Pancreas (tissue), 10 donors: ENCODE measurements around the gene MRPS34. TPM values are rescaled to one million over a fixed set of nuclear protein-coding genes. Genes with fewer than 3 reads are reported as not detected.

Experiments used
- ATAC-seq, 4 donors: fragments of 200-7000 bp; cut with Tn5 transposase; one replicate each; pipeline versions ENCODE4 v1.8.0 to v1.9.1; 2020; ENCODE audit warnings: mild to moderate bottlenecking in 4 of 4, moderate library complexity in 4 of 4
- DNase-seq, 6 donors: peaks; one replicate each; pipeline ENCODE4 v3.0.0-alpha.2; 2020
- FAIRE-seq: peaks from 2 replicates; lab custom pipeline; 2012; peaks lifted over from hg19 to GRCh38; lab: Jason Lieb, UNC
- H3K27ac ChIP-seq, 4 donors: fragments of 200-600 bp; sonication (generic); 1 replicate in 3 of 4; 2 replicates in 1 of 4; pipeline versions ENCODE4 v1.5.0 to v1.8.0; 2020
- H3K27me3 ChIP-seq, 4 donors: fragments of 200-600 bp; one replicate each; pipeline ENCODE4 v1.8.0; 2021
- H3K36me3 ChIP-seq, 3 donors: fragments of 200-600 bp; sonication (generic) in 1 of 3; one replicate each; pipeline versions ENCODE4 v1.5.0 to v1.8.0; 2020 to 2021
- H3K4me1 ChIP-seq, 3 donors: fragments of 200-600 bp; one replicate each; pipeline ENCODE4 v1.8.0; 2021
- H3K4me3 ChIP-seq, 4 donors: fragments of 200-600 bp; sonication (generic) in 2 of 4; one replicate each; pipeline versions ENCODE4 v1.5.0 to v1.8.0; 2020 to 2021
- H3K9me3 ChIP-seq, 4 donors: fragments of 200-600 bp; one replicate each; pipeline ENCODE4 v1.8.0; 2021
- WGBS, 2 donors: extraction: QIAGEN DNeasy Blood & Tissue Kit; methylation state at CpG; one replicate each; pipeline ENCODE4 v1.1.7; 2013; 5-methylcytosine and 5-hydroxymethylcytosine counted together
- intact Hi-C, 3 donors: fragments of 100-400 bp; cut with DNase I; formaldehyde crosslinking; loops; one replicate each; pipeline versions ENCODE4 v1.11.1 to v1.14.2; 2022
- polyA plus RNA-seq, 2 donors: library from polyadenylated mRNA; stranded (reverse); fragments of 200-250 nt; gene quantifications; one replicate each; pipeline ENCODE4 v1.2.3, GENCODE V29; 2013
- total RNA-seq, 6 donors: library from RNA; stranded (reverse); fragmentation: NEBNext Ultra II Directional in 4 of 6; extraction: Animal tissue kit (Norgen Biotek cat#: 25700) in 4 of 6; gene quantifications; one replicate each; pipeline versions ENCODE4 v1.2.1 to v1.2.4, GENCODE V29; 2021 to 2023
- TF ChIP-seq, protein P1 (sequence below), 4 donors: fragments of 200-600 bp; sonication (generic) in 3 of 4; IDR thresholded peaks; one replicate each; pipeline versions ENCODE4 v1.5.0 to v1.8.0; 2021; ENCODE audit warnings: antibody characterized with exemption in 4 of 4
- donor health status: healthy with polysubstance abuse.
- donor health status: DM: no; HTN: no; CAD: no; lungs with moderate emphysema.
- donor health status: DM: no; HTN: no; CAD: no.
- donor health status: control.
- donor health status: control.
- donor health status: Bipolar disorder and iron deficiency.
- donor health status: DM: yes; HTN: yes; CAD: no.
- donor health status: DM: no; HTN: no; CAD: no.
- donor health status: DM: no; HTN: no; CAD: no.
- donor health status: DM: yes; HTN: yes; CAD: no.

Gene MRPS34
- total and polyA plus RNA-seq, 8 donors: 42.4 to 84.1 (median 58.3) TPM

DNA sequence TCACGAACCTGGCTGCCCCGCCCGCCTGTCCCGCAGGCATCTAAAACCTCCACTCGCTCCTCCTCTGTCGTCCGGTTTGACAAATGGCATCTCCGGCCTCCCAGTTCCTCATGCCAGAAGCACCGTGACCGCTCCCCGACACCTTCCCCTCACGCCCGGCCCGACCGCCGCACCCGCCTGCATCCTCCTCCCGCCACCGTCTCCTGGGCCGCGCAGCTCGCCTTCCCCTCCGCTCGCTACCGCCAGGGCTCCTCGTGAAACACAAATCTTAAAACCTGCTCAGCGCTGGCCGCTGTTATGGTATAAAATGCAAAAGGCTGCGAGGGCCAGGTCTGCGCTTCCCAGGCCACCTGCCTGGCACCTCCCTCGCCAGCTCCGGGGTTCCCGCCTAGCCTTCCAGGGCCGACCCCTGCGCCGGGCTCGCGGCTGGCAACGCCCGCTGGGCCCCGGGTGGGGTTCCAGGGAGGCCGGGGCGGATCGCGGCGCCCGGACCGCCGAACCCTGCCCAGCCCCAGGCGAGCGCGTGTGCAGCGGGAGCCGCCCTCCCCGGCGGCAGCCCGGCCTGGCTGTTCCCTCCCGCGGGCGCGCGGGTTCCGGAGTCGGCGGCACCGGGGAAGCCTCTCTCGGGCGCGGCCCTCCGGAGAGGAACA lies 8.9 kb upstream of the MRPS34 start:
- H3K4me1 ChIP-seq: peaks cover 11 to 17% (median 16%) of the 10 kb centered on the region in 3 donors
- TF ChIP-seq, protein P1, sequence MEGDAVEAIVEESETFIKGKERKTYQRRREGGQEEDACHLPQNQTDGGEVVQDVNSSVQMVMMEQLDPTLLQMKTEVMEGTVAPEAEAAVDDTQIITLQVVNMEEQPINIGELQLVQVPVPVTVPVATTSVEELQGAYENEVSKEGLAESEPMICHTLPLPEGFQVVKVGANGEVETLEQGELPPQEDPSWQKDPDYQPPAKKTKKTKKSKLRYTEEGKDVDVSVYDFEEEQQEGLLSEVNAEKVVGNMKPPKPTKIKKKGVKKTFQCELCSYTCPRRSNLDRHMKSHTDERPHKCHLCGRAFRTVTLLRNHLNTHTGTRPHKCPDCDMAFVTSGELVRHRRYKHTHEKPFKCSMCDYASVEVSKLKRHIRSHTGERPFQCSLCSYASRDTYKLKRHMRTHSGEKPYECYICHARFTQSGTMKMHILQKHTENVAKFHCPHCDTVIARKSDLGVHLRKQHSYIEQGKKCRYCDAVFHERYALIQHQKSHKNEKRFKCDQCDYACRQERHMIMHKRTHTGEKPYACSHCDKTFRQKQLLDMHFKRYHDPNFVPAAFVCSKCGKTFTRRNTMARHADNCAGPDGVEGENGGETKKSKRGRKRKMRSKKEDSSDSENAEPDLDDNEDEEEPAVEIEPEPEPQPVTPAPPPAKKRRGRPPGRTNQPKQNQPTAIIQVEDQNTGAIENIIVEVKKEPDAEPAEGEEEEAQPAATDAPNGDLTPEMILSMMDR (IDR thresholded peaks at IDR 0.05): no peak
- peaks cover 0 to 14% (median 10%) of the 10 kb centered on the region in 3 donors for H3K36me3 ChIP-seq
- H3K27ac ChIP-seq: peak overlapping the region; percentile 85 to 96 (median 88)
- FAIRE-seq (no peak), DNase-seq (peak in 4 of 6 donors; percentile 41 to 85 (median 62)), ATAC-seq (peak in 2 of 4 donors; percentile 2 to 3)
- peak overlapping the region; percentile 64 to 97 (median 93) for H3K4me3 ChIP-seq
- no peaks in the 10 kb centered on the region for H3K9me3 ChIP-seq
- intact Hi-C loops: no loop called here
- H3K27me3 ChIP-seq: no peaks in the 10 kb centered on the region
- 0 to 1% methylated on average over 47 to 70 of the region's 70 CpGs for WGBS, 2 donors

DNA sequence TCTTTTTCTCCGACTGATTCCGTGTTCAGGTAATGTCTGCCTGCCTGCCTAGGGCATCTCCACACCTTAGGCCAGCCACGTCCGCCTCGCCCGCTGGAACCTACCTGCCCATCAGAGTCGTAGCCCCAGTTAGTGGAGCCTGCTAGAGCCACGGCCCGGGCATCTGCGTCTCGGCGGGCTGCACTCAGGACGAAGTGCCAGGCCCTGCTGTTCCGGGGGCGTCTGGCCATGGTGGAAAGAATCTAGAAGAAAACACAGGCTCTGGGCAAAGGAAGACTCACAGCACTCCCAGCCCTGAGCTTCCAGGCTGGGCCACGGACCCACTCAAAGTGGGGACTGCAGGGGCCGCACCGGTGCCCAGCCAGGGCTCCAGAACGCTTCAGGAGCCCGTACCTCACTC lies 8.3 kb upstream of the MRPS34 start:
- H3K4me1 ChIP-seq: peaks cover 11 to 17% (median 16%) of the 10 kb centered on the region in 3 donors
- ATAC-seq (no peak), FAIRE-seq (no peak), DNase-seq (peak in 4 of 6 donors; percentile 14 to 81 (median 40))
- H3K27me3 ChIP-seq: no peaks in the 10 kb centered on the region
- TF ChIP-seq, protein P1 (IDR thresholded peaks at IDR 0.05): no peak
- H3K9me3 ChIP-seq: no peaks in the 10 kb centered on the region
- intact Hi-C loops: no loop called here
- peaks cover 0 to 20% (median 10%) of the 10 kb centered on the region in 3 donors for H3K36me3 ChIP-seq
- WGBS, 2 donors: 38 to 48% methylated on average over 20 of the region's 20 CpGs
- peak overlapping the region; percentile 64 to 97 (median 93) for H3K4me3 ChIP-seq
- peak overlapping the region; percentile 85 to 96 (median 88) for H3K27ac ChIP-seq

DNA sequence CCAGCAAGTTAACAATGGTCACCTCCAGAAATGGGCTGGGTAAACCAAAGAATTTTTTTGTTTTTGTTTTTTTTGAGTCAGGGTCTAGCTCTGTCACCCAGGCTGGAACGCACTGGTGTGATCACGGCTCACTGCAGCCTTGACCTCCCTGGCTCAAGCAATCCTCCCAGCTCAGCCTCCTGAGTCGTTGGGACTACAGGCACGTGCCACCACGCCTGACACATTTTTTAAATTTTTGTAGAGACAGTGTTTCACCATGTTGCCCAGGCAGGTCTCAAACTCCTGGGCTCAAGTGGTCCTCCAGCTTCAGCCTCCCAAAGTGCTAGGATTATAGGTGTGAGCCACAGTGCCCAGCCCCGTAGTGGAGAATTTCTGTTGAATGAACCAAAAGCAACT lies 7.7 kb upstream of the MRPS34 start:
- intact Hi-C loops: no loop called here
- no peak overlapping the region for H3K27ac ChIP-seq
- peaks cover 11 to 17% (median 16%) of the 10 kb centered on the region in 3 donors for H3K4me1 ChIP-seq
- H3K36me3 ChIP-seq: peaks cover 0 to 25% (median 10%) of the 10 kb centered on the region in 3 donors
- TF ChIP-seq, protein P1 (IDR thresholded peaks at IDR 0.05): no peak
- WGBS, 2 donors: 58 to 68% methylated on average over 6 of the region's 6 CpGs
- DNase-seq: peak in 1 of 6 donors; percentile 15
- no peaks in the 10 kb centered on the region for H3K27me3 ChIP-seq
- FAIRE-seq: no peak
- H3K9me3 ChIP-seq: no peaks in the 10 kb centered on the region
- H3K4me3 ChIP-seq: no peak overlapping the region
- ATAC-seq: no peak

DNA sequence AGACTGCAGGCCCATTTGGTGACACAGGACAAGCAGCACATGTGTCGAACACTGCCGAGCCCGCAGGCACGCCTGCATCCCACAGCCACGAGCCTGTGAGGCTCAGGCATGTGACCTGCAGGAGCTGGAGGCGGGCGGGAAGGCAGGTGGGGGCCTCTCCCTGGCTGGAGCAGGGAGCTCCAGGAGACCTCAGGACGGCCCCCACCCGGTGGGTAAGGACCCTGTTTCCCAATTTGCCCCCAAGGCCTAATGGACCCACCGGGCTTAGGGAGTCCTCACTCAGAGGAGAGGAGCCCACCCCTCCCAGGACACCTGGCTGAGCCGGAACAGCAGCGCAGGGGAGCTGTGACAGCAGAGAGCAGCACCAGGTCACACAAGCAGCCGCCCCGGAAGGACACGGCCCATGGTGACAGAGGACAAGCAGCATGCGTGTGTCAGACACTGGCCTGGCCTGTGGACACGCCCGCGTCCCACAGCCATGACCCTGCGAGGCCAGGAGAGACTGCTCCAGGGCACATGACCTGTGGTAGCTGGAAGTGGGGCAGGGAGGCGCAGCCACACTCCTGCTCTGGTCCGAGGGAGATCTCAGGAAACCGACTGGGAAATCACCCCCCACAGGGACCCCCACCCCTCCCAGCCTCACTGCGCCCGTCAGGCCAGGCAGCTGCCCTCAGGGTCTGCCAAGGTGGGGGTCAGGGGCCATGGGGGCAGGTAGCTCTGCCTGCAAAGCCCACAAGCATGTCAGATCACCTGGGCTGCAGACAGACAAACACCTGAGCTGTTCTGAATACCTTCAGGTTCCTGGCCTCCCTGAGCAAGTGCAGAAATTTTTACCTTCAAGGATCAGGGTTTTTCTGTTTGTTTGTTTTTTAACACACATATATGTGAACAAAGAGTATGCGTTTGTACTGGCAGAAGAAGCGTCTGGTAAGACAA lies 7.1 kb upstream of the MRPS34 start:
- TF ChIP-seq, protein P1 (IDR thresholded peaks at IDR 0.05): no peak
- H3K4me3 ChIP-seq: no peak overlapping the region
- no peaks in the 10 kb centered on the region for H3K9me3 ChIP-seq
- FAIRE-seq (no peak), DNase-seq (peak in 3 of 6 donors; percentile 8 to 85 (median 53)), ATAC-seq (no peak)
- intact Hi-C loops: no loop called here
- H3K27ac ChIP-seq: no peak overlapping the region
- H3K4me1 ChIP-seq: peaks cover 11 to 17% (median 16%) of the 10 kb centered on the region in 3 donors
- no peaks in the 10 kb centered on the region for H3K27me3 ChIP-seq
- H3K36me3 ChIP-seq: peaks cover 0 to 25% (median 10%) of the 10 kb centered on the region in 3 donors
- 78% methylated on average over 26 to 27 of the region's 27 CpGs for WGBS, 2 donors
